Natural killer cell (primary cell): ENCODE data around the gene MAP2K6. TPM values are rescaled to one million over a fixed set of nuclear protein-coding genes. Genes with fewer than 3 reads are reported as not detected.

Experiments used
- ATAC-seq, 3 donors: fragments of 150-1000 bp in 2 of 3; fragments of 200-7000 bp in 1 of 3; cut with Tn5 transposase; 1 replicate in 1 of 3; 2 replicates in 2 of 3; pipeline ENCODE4 v1.10.0; 2021; ENCODE audit warnings: mild to moderate bottlenecking in 2 of 3, moderate library complexity in 2 of 3
- DNase-seq, 2 donors: peaks; one replicate each; pipeline versions ENCODE4 v3.0.0 to v3.0.0-alpha.2; 2013 to 2021; ENCODE audit warnings: mixed read lengths in 1 of 2
- H3K27ac ChIP-seq: one replicate; pipeline ENCODE4 v1.5.1; 2013; ENCODE audit warnings: mild to moderate bottlenecking, low read length
- H3K27me3 ChIP-seq: one replicate; pipeline ENCODE4 v1.6.1; 2013; ENCODE audit warnings: low read length; ENCODE audit not compliant: control insufficient read depth, insufficient read depth
- H3K36me3 ChIP-seq: one replicate; pipeline ENCODE4 v1.6.1; 2013; ENCODE audit warnings: low read length; ENCODE audit not compliant: control insufficient read depth, insufficient read depth
- H3K4me1 ChIP-seq: one replicate; pipeline ENCODE4 v1.6.1; 2013; ENCODE audit warnings: low read length; ENCODE audit not compliant: control insufficient read depth, insufficient read depth
- H3K4me3 ChIP-seq: one replicate; pipeline ENCODE4 v1.5.1; 2013; ENCODE audit warnings: low read length
- H3K9me3 ChIP-seq: one replicate; pipeline ENCODE4 v1.6.1; 2013; ENCODE audit warnings: low read length; ENCODE audit not compliant: control insufficient read depth, insufficient read depth
- H3K27ac Mint-ChIP-seq, 2 donors: one replicate each; pipeline ENCODE4 v1.8.0; 2022; ENCODE audit warnings: mild to moderate bottlenecking in 2 of 2, mixed read lengths in 2 of 2, moderate library complexity in 1 of 2
- H3K27me3 Mint-ChIP-seq, 2 donors: one replicate each; pipeline ENCODE4 v1.8.0; 2022; ENCODE audit warnings: low read depth in 2 of 2, mixed read lengths in 2 of 2
- H3K36me3 Mint-ChIP-seq: one replicate; pipeline ENCODE4 v1.8.0; 2022; ENCODE audit warnings: mixed read lengths
- H3K4me1 Mint-ChIP-seq, 2 donors: one replicate each; pipeline ENCODE4 v1.8.0; 2022; ENCODE audit warnings: mixed read lengths in 2 of 2
- H3K4me3 Mint-ChIP-seq: one replicate; pipeline ENCODE4 v1.8.0; 2022; ENCODE audit warnings: mild to moderate bottlenecking, moderate library complexity, mixed read lengths
- H3K9me3 Mint-ChIP-seq, 2 donors: one replicate each; pipeline ENCODE4 v1.8.0; 2022; ENCODE audit warnings: mixed read lengths in 2 of 2
- WGBS: methylation state at CpG from one replicate; pipeline ENCODE4 v1.1.7; 2013; ENCODE audit warnings: missing lambda C conversion rate; ENCODE audit not compliant: insufficient coverage; 5-methylcytosine and 5-hydroxymethylcytosine counted together
- intact Hi-C: fragments of 100-400 bp; cut with micrococcal nuclease; formaldehyde crosslinking; loops from one replicate; pipeline ENCODE4 v1.14.2; 2022
- total RNA-seq, 4 donors: library from RNA; stranded (reverse); fragments of 120-200 nt in 1 of 4; gene quantifications; one replicate each; pipeline versions ENCODE4 v1.2.3 to v1.2.4, GENCODE V29; 2013 to 2022
- TF ChIP-seq, protein P1 (sequence below): fragments of 200-600 bp; IDR thresholded peaks from one replicate; pipeline ENCODE4 v1.8.0; 2022; ENCODE audit warnings: antibody characterized with exemption

MAP2K6 gene
- total RNA-seq, 3 donors from 2014 or later (not counting 1 experiment from before 2014, with no cell fraction given): 11.8 to 16.9 (median 14.0) TPM

- Histone ChIP-seq H3K27ac (no peak overlapping the region), H3K4me3 (no peak overlapping the region), H3K27me3 (no peaks in the 10 kb centered on the region), H3K36me3 (no peaks in the 10 kb centered on the region), H3K9me3 (no peaks in the 10 kb centered on the region), H3K4me1 (peaks cover 8% of the 10 kb centered on the region)
- DNase-seq (no peak), ATAC-seq (no peak)
- Mint-ChIP-seq H3K4me3 (no peak overlapping the region), H3K9me3 (no peaks in the 10 kb centered on the region), H3K4me1 (peaks cover 5 to 18% of the 10 kb centered on the region in 2 donors), H3K36me3 (no peaks in the 10 kb centered on the region), H3K27ac (no peak overlapping the region), H3K27me3 (peaks cover 14 to 23% of the 10 kb centered on the region in 2 donors)
- intact Hi-C loops: no loop called here
- 92% methylated on average over 4 of the region's 4 CpGs for WGBS
- TF ChIP-seq, protein P1, sequence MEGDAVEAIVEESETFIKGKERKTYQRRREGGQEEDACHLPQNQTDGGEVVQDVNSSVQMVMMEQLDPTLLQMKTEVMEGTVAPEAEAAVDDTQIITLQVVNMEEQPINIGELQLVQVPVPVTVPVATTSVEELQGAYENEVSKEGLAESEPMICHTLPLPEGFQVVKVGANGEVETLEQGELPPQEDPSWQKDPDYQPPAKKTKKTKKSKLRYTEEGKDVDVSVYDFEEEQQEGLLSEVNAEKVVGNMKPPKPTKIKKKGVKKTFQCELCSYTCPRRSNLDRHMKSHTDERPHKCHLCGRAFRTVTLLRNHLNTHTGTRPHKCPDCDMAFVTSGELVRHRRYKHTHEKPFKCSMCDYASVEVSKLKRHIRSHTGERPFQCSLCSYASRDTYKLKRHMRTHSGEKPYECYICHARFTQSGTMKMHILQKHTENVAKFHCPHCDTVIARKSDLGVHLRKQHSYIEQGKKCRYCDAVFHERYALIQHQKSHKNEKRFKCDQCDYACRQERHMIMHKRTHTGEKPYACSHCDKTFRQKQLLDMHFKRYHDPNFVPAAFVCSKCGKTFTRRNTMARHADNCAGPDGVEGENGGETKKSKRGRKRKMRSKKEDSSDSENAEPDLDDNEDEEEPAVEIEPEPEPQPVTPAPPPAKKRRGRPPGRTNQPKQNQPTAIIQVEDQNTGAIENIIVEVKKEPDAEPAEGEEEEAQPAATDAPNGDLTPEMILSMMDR: no peak
Measured at GRCh38 chr17:69578385-69578936, 164.0 kb downstream of the MAP2K6 start.

DNA sequence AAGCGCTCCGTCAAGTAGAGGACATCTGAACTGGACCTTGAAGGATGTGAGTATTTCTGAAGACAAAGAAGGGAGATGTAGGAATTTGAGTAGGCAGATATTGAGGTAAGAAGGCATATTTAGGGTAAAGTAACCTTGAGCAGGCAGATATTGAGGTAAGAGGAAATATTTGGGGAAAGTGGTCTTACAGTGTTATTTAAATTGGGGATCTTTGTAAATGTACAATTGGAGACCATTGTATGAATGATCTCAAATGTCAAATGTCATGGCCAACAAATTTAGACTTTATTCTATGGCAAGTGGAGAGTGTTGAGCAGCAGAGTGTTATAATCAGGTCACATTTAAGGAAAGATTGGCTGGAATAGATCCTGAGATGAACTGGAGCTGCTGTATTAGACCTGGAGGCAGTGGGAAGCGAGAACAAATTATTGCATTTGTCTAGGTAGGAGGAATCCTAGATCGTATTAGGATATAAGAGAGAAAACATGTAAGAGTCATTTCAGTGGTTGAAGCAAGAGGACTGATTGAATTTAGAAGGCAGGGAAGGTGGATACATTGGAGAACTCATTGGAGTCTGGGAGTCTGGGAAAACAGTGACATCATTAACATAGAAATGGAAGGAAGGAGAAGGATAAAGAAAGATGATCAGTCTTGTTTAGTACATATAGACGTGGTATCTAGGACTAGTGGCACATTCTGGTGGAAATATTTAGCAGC lies 165.6 kb downstream of the MAP2K6 start:
- peak overlapping the region; percentile 0 for H3K4me3 Mint-ChIP-seq
- Histone ChIP-seq H3K4me1 (peaks cover 8% of the 10 kb centered on the region), H3K9me3 (no peaks in the 10 kb centered on the region), H3K27me3 (no peaks in the 10 kb centered on the region), H3K27ac (no peak overlapping the region), H3K4me3 (no peak overlapping the region), H3K36me3 (no peaks in the 10 kb centered on the region)
- H3K27ac Mint-ChIP-seq: no peak overlapping the region
- no peaks in the 10 kb centered on the region for H3K9me3 Mint-ChIP-seq
- DNase-seq: no peak
- H3K27me3 Mint-ChIP-seq: peaks cover 14 to 27% of the 10 kb centered on the region in 2 donors
- TF ChIP-seq, protein P1: no peak
- ATAC-seq: no peak
- H3K36me3 Mint-ChIP-seq: no peaks in the 10 kb centered on the region
- H3K4me1 Mint-ChIP-seq: peaks cover 5 to 18% of the 10 kb centered on the region in 2 donors
- WGBS: 94% methylated on average over 5 of the region's 5 CpGs
- intact Hi-C loops: no loop called here

DNA sequence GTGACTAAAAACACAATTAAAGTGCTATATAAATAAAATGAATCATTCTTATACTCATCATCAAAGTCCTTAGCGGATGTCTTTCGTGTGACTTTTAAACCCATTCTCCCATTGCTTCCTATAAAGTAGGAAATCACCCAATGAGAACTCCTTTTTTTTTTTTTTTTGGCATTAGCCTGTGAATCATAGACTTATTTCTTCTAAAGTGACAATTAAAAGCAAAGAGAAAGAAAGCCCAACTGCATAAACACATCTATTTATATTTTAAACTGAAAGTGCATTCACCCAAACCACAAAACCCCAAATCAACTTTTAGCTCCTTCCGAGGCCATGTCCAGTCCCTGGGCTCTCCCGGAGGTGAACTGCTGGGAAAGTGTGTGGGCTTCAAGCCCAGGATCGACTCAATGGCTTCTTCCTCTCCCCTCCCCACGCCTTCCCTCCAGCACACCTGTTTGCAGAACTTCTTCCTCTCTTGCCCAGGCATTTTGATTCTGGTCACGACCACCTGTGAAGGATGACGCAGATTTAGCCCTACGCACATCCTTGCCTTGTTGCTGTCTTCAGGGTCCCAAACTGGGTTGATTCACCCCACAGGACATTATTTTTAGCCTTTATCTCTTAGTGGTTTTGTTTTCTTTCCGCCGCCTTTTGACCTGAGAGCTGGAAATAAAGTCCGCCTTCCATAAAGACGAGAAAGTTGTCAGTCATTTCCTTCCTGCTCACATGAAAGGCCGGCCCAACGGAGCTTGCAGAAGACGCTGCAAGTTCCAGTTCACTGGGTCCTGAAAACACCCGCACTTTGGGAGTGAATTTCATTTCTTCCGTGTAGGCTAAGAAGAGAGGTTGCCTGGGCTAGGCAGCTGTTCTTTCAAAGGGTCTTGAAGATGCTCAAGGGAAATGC lies 166.8 kb downstream of the MAP2K6 start:
- no peaks in the 10 kb centered on the region for H3K27me3 ChIP-seq
- Mint-ChIP-seq H3K4me1 (peaks cover 5 to 18% of the 10 kb centered on the region in 2 donors), H3K36me3 (no peaks in the 10 kb centered on the region), H3K27me3 (peaks cover 14 to 25% of the 10 kb centered on the region in 2 donors), H3K9me3 (no peaks in the 10 kb centered on the region), H3K27ac (peak overlapping the region in 1 of 2 donors; percentile 75), H3K4me3 (peak overlapping the region; percentile 83)
- TF ChIP-seq, protein P1: no peak
- under 1% methylated on average over 15 of the region's 18 CpGs for WGBS
- no peaks in the 10 kb centered on the region for H3K36me3 ChIP-seq
- peak overlapping the region; percentile 12 for H3K4me3 ChIP-seq
- ATAC-seq (peak; percentile 57 to 86 (median 75)), DNase-seq (peak in 1 of 2 donors; percentile 45)
- intact Hi-C loops: no loop called here
- peaks cover 8% of the 10 kb centered on the region for H3K4me1 ChIP-seq
- no peaks in the 10 kb centered on the region for H3K9me3 ChIP-seq
- no peak overlapping the region for H3K27ac ChIP-seq
